ACHN (cell line): ENCODE results near the gene UTP25.

ENCODE experiments used
- DNase-seq: peaks from one replicate; pipeline ENCODE4 v3.0.0-alpha.2; 2015
- in situ Hi-C: cut with HindIII; loops from 2 replicates; pipeline ENCODE4 v1.10.0; 2017; ENCODE audit warnings: low sequenced_read_pairs, low pct_ligation_motif_present, low pct_unique_long_range_greater_than_20kb

The UTP25 gene

DNA sequence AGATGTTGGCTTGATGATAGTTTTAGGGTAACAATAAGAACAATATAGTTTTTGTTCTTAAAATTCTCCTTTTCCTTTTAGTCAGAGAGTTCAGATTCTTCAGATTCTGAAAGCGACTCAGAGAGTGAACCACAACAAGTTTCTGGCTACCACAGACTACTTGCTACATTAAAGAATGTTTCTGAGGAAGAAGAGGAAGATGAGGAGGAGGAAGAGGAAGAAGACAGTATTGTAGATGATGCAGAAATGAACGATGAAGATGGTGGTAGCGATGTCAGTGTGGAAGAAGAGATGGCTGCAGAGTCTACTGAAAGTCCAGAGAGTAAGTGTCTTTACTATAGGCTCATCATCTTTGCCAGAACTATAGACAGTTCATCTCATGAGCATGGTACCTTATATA is 3.0 kb downstream of the UTP25 start:
- in situ Hi-C loops = no loop called here
- no peak for DNase-seq

DNA sequence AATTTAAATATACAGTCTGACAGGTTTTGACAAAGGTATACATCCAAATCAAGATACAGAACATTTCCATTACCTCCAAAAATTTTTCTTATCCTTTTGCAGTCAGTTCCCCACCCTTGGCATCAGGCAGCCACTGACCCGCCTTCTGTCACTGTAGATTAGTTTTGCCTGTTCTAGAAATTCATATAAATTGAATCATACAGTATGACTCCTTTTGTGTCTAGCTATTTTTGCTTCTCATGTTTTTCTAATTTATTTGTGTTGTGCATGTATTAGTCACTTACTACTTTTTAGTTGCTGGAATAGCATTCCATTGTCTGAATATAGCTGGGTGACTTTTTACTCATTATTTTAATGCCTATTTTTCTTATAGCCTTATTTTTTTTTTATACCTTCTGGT is 3.8 kb downstream of the UTP25 start:
- no peak for DNase-seq
- in situ Hi-C loops = no loop called here

DNA sequence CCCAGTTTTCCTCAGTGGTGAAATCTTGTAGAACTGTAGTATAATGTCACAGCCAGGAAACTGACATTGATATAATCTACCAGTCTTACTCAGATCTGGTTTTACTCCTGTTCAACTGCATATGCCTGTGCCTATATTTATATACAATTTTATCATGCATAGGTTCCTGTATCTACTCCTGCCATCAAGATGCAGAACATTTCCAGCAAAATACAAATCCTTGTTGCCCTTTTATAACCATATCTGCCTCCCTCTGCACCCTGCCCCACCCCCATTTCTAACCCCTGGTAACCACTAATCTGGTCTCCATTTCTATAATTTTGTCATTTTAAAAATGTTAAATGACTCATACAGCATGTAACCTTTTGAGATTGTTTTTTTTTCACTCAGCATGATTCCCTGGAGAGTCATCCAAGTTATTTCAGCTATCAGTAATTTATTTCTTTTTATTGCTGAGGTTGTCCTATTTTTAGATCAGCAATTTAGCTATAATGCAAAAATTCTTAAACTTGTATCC is 8.1 kb downstream of the UTP25 start:
- peak; percentile 40 for DNase-seq

DNA sequence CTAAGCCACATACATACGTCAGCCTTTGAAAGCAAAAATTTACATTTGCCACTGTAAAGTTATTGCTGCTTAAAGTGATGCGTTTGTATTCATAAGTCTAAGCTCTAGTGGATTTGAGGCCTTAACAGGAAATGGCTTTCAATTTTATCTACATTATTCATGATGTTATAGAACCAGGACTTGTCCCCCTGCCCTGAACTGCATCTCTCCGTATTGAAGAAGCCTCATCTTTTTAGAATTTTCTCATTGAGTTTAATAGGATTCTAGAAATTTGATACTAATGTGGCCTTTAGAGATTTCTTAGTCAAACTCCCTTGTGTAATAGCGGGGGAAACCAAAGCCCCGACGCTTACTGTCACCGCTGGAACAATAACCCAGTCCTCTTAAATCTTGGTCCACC is 9.9 kb downstream of the UTP25 start:
- no peak for DNase-seq
- in situ Hi-C loops = no loop called here

More for the DNA sequence above, 8.1 kb downstream of the UTP25 start:
- in situ Hi-C loops = no loop called here

DNA sequence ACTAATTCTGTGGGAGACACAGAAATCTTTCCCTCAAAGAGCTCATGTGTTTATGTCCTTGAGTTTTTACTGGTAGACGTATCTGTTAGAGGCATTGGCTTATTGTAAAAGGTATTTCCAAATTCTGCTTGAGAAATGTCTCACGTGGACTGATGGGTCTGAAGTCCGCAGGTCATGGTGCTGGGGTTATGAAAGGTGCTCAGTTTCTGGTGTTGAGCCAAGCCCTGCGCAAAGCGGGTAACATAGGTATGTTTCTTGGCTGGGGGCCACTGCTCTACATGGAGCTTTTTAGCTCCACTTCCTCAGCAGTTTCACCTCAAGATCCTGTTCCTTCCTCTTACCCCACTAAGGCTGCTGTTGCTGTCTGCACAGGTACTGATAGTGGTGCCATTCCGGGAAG is 10.8 kb downstream of the UTP25 start:
- in situ Hi-C loops = no loop called here
- no peak for DNase-seq

DNA sequence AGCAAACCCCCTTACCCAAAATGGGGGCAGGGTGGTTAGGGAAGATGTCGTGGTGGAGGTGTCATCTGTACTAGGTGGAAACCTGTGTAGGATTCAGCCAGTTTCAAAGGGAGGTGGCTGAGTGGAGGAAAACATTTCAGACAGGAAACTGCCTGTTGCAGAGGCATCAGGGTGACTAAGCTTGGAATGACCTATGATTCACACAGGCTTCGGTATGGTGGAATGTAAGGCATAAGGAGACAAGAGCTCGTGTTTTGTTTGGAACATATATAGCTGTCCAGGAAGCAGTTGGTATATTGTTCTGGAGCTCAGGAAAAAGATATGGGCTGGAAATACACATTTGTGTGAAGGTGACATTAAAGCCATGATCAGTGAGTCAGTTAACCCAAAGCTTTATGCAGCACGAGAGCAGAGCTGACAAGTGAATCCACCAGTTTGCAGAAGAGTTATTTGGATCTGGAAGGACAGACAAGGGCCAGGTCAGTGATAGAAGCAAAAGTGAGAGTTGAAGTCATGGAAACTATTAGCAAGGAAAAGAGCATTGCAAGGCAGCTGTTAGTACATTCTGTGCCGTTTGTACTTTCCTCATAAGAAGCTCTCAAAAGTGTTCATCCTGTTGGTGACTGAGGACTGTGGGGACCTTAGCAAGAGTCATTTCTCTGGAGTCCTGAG is 12.2 kb downstream of the UTP25 start:
- in situ Hi-C loops = no loop called here
- peak; percentile 92 for DNase-seq

DNA sequence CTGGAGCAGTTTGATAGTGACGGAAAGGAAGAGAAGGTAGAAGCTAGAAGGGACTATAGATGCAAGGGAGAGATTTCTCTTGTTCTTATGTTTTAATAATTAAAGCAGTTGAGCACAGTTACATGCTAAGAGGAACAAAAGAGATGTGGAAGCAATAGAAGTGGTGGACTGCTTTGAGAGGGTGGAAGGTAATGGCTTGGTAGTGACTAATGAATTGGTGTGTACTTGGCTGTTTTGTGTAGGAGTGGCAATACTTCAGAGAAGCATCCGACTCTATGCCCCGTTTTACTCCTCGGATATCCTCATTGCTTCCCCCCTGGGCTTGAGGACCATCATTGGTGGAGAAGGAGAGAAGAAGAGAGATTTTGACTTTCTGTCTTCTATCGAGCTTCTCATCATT is 12.8 kb downstream of the UTP25 start:
- in situ Hi-C loops = no loop called here

DNA sequence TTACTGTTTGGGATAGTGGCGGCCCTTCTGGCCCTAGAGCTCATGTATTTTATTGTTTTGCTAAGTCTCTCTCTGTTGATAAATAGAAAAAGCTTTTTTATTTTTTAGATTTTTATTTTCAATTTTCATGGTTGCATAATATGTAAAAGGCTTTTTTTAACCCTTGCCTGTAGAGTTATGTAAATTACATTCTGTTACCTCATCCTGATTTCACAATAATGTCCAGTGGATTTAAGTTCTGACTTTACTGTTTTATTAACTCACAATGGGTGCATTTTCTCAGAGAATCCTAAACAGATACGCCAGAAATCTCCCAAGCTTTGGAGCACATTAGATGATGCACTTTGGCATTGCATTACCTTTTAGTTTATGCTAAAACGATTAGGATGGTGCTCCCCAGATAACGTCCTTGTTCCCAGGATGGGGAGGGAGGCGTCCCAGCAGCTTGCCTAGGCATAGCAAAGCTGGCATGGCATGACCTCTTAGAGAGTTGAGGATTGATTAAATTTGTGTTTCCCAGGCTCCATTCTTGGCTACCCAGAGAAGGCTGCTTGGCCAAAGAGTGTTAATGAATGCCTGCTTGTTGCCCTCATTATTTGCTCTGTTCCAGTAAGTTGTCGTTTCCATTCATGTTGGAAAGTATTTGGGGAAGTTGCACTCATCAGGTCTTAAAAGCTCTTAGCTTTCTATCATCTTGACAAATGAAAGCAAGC is 17.1 kb downstream of the UTP25 start:
- in situ Hi-C loops = no loop called here
- DNase-seq = no peak

More for the DNA sequence above, 12.8 kb downstream of the UTP25 start:
- no peak for DNase-seq

DNA sequence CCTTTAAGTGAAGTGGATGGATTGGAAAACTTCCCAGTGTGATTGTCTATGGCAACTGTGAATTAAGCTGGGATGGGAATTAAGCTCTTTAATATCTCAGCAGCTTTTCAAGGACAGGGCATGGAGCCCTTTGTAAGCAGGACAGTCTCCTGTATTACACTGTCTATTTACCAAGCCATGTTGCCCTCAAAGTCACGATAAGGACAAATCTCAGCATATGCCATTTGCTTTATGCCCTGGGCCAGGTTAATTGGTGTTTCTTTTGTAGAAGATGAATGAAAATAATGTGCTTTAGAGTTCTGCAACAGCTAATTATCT is 17.6 kb downstream of the UTP25 start:
- in situ Hi-C loops = no loop called here
- no peak for DNase-seq

DNA sequence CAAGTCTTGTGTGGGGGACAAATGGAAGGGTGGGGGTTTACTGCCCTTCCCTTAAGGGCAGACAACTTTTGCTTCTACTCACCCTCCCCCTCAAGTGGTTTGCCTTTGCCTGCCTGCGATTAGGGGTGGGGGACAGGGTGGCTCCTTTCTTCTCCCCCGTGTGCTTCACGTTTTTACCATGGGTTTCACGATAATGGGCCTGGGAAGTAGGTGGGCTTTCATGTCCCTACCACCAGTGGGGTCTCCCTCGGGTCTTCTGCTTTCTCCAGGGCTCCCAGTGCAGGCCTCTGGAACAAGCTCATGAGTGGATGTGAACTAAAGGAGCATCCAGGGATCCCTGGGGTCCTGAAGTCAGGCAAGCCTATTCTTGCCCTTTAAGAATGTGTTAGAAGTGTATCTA is 21.6 kb downstream of the UTP25 start:
- in situ Hi-C loops = no loop called here
- no peak for DNase-seq

DNA sequence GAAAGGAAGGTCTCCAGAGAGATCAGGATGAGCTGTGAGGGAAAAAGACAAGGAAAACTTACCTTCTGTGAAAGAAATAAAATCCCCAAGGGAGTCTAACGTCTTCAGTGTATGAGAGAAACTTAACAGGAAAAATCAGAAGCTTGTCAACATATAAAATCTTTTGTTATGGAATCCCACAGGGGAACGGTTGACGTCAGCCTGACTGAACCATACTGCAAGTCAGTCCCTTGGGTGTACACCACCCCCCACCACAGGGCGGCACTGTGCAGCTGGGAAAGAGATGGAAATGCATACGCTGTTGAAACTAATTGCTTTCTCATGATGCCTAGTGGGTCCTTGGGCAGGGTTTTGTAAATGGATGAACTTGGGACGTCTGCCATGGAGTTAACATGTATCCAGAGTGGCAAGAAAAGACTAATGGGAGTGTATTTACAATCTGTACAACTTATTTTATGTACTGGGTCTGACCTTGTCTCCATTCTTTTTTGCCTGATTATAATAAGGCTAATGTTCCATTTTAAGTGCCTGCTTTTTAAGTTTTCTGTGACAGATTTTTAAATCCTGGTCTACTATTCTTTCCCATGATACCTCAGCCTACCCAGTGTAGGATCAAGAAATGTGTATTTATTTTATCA is 22.7 kb downstream of the UTP25 start:
- in situ Hi-C loops = loop anchor here (25.0 kb wide), 1 partner anchor 137 kb away; no protein-coding TSS in a partner anchor
- DNase-seq = peak; percentile 83

DNA sequence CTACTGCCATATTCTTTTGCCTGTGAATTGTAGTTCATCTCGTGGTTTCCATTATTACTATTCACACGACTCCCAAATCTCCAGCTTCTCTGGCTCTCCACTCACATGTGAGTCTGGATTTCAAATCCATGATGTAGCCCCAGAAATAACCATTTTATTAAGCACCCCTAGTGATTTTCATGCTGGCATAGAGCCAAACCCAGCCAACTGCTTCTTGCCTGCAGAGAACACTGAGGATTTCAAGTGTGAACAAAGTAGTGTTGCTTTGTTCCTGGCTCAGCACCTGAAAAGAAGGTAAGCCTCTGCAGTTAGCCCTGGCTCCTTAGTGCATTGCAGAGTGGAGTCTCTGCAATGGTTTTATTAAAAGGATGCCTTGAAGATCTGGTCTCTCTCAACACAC is 25.9 kb downstream of the UTP25 start:
- DNase-seq = no peak
- in situ Hi-C loops = loop anchor here (25.0 kb wide), 1 partner anchor 134 kb away; no protein-coding TSS in a partner anchor

DNA sequence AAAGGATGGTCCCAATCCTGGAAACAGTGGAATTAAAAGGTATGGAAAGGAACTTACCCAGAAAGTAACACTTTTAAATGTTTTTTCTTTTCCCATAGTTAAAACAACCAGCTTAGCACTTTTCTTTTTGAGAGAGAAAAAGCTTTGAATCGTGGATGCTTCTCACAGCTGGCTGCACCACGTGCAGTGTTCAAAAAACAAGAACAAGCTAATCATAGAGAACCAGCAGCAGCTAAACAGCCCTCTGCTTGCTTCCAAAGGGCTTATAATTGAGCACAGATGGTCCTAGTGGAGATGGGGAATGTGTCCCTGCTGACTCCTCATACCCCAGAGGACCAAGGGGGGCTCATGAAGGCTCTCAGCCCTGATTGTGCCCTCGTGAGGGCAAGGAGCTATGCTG is 26.4 kb downstream of the UTP25 start:
- in situ Hi-C loops = loop anchor here (25.0 kb wide), 1 partner anchor 133 kb away; no protein-coding TSS in a partner anchor
- DNase-seq = no peak

DNA sequence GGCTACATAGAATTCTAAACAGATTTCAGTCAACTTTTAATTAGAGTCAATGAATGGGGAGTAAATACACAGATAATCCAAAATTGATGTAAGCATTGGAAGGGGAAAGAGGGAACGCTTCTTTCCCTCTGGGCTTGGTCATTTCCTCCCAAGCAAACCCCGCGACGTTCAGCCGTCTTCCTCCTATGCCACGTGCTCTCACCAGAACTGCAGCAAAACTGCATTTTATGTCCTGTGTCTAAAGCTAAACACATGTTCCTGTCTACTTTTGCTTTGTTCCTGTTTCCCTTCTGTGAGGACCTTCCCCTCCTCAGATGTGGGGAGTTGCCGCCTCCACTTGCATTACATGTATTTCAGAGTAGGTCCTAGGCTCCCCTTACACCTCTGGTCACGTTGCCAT is 27.2 kb downstream of the UTP25 start:
- DNase-seq = no peak
- in situ Hi-C loops = loop anchor here (25.0 kb wide), 1 partner anchor 132 kb away; no protein-coding TSS in a partner anchor

DNA sequence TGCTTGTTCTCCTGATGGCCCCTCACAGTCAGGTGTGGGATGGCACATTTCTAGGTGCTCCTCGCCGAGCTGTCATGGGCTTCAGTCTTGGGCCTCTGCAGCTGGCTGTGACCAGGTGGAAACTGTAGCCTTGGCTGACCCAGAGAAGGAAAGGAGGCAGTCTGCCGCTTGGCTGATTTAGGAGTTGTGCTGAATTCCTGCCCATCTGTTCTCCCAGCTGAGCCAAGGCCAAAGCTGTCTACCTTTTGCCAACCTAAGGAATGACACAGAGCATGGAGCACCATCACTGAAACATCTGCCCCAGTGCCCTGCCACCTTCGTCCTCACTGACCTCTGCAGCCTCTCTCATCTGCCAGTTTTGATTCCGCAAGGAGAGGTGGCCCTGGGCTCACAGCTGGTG is 27.9 kb downstream of the UTP25 start:
- in situ Hi-C loops = loop anchor here (25.0 kb wide), 1 partner anchor 132 kb away; no protein-coding TSS in a partner anchor
- no peak for DNase-seq

DNA sequence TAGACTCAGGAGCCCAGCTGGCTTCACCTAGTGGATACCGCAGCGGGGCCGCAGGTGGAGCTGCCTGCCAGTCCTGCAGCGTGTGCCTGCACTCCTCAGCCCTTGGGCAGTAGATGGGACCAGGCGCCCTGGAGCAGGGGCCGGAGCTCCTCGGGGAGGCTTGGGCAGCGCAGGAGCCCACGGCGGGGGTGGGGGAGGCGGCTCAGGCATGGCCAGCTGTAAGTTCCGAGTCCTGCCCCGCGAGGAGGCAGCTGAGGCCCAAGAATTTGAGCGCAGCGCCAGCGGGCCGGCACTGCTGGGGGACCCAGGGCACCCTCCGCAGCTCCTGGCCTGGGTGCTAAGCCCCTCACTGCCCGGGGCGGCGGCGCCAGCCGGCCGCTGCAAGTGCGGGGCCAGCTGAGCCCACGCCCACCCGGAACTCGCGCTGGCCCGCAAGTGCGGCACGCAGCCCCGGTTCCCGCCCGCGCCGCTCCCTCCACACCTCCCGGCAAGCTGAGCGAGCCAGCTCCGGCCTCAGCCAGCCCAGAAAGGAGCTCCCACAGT is 30.9 kb downstream of the UTP25 start:
- in situ Hi-C loops = loop anchor here (25.0 kb wide), 1 partner anchor 129 kb away; no protein-coding TSS in a partner anchor
- no peak for DNase-seq

DNA sequence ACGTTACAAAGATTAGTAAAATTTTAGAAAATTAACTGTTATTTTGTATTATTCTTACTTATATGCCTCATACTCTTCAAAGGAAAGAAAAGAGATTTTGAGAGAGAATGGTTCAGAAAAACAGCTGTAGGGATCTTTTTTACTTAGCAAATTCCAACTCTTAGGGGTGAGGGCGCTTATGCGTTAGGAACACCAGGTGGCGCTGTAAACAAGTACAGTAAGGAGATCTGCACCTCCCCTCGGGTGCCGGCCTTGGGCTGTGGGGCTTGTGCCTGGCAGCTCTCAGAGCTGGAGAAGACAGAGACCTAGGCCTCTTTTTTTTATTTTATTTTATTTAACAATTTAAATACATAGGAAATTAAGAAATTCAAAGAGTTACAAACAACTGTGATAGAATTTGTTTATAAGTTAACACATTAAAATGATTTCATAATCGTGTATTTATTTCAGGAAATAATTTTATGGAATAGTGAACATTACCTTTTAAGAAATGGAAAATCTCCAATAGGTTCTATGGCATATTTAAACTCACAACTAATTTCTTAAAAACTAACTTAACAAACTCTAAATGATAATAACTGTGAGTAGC is 32.6 kb downstream of the UTP25 start:
- in situ Hi-C loops = loop anchor here (25.0 kb wide), 1 partner anchor 127 kb away; no protein-coding TSS in a partner anchor
- DNase-seq = peak; percentile 89

DNA sequence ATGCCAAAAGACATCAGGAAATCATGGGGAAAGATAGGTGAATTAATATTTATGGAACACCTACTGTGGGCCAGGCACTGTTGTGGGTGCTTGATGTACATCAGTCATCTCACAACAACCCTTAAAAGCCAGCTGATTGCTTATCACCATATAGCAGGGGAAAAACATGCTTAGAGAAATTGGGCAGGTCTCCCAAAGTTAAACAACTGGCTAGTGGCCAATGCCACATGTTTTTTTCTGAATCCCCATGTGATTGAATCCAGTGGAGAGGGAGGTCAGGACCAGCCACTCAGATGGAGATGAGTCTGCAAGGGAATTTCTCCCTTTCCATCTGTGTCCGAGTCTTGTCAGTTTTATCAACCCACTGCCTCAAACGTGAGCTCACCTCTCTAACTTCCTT is 33.5 kb downstream of the UTP25 start:
- in situ Hi-C loops = loop anchor here (25.0 kb wide), 1 partner anchor 126 kb away; no protein-coding TSS in a partner anchor
- DNase-seq = no peak
